H1 (cell line): Measurements from ENCODE around the gene MRS2. TPM values are rescaled to one million over a fixed set of nuclear protein-coding genes. Genes with fewer than 3 reads are reported as not detected.
"Not testable (repeated sequence)": the region's sequence is repeated elsewhere in the genome, so short reads cannot be mapped to it uniquely, and the experiment has no call there.

Source experiments
- CTCF ChIA-PET: fragments of 300-600 bp; sonication (Branson Sonifier 250); formaldehyde crosslinking; loops from one replicate; lab custom pipeline; 2021; ENCODE audit not compliant: partially characterized antibody; lab: Charles Lee
- POLR2A ChIA-PET: fragments of 300-600 bp; sonication (Branson Sonifier 250); formaldehyde crosslinking; loops from one replicate; lab custom pipeline; 2021; ENCODE audit warnings: inconsistent platforms; ENCODE audit not compliant: partially characterized antibody; lab: Charles Lee
- DNase-seq, 2 experiments: peaks; one replicate each; pipeline versions ENCODE4 v3.0.0 to v3.0.0-alpha.2; 2010 to 2022; ENCODE audit warnings: low spot score in 2 of 2, low read depth in 1 of 2, mixed read lengths in 1 of 2
- FAIRE-seq: peaks from 2 replicates; lab custom pipeline; 2011; peaks lifted over from hg19 to GRCh38; lab: Jason Lieb, UNC
- H2AFZ ChIP-seq: 2 replicates; pipeline ENCODE4 v1.8.1; 2012; ENCODE audit warnings: low read length, inconsistent platforms
- H2AK5ac ChIP-seq: 2 replicates; pipeline ENCODE4 v1.6.1; 2013; ENCODE audit warnings: low read depth, low read length
- H2BK120ac ChIP-seq: replicated peaks from 2 replicates; pipeline ENCODE3; 2013; ENCODE audit warnings: low read depth, low read length, inconsistent platforms
- H2BK12ac ChIP-seq: 2 replicates; pipeline ENCODE4 v1.6.1; 2013; ENCODE audit warnings: low read depth, low read length
- H2BK15ac ChIP-seq: 2 replicates; pipeline ENCODE4 v1.6.1; 2013; ENCODE audit warnings: low read length
- H2BK20ac ChIP-seq: 2 replicates; pipeline ENCODE4 v1.6.1; 2013; ENCODE audit warnings: low read length
- H2BK5ac ChIP-seq: 2 replicates; pipeline ENCODE4 v1.6.1; 2013; ENCODE audit warnings: low read depth, low read length
- H3K14ac ChIP-seq: 2 replicates; pipeline ENCODE4 v1.6.1; 2013; ENCODE audit warnings: inconsistent platforms; ENCODE audit not compliant: insufficient read length
- H3K18ac ChIP-seq: 2 replicates; pipeline ENCODE4 v1.6.1; 2013; ENCODE audit warnings: low read length; ENCODE audit errors: extremely low read depth
- H3K23ac ChIP-seq: 2 replicates; pipeline ENCODE4 v1.6.1; 2013; ENCODE audit warnings: inconsistent platforms; ENCODE audit not compliant: insufficient read length
- H3K23me2 ChIP-seq: 2 replicates; pipeline ENCODE4 v1.6.1; 2013; ENCODE audit warnings: low read depth, low read length
- H3K27ac ChIP-seq: 2 replicates; pipeline ENCODE4 v1.6.1; 2011; ENCODE audit warnings: low read depth, low read length, inconsistent platforms
- H3K27me3 ChIP-seq, 4 experiments: replicated peaks in 1 of 4; 1 replicate in 1 of 4; 2 replicates in 3 of 4; pipeline versions ENCODE4 v1.6.1 to v1.8.1; 2011 to 2013; ENCODE audit warnings: low read length in 3 of 4, mild to moderate bottlenecking in 3 of 4, inconsistent platforms in 2 of 4, mixed read lengths in 2 of 4, moderate library complexity in 1 of 4; ENCODE audit not compliant: control insufficient read depth in 3 of 4, insufficient read depth in 3 of 4; ENCODE audit errors: extremely low read depth in 1 of 4
- H3K36me3 ChIP-seq, 4 experiments: 2 replicates each; pipeline versions ENCODE4 v1.6.1 to v1.8.1; 2011 to 2013; ENCODE audit warnings: mild to moderate bottlenecking in 4 of 4, low read length in 3 of 4, moderate library complexity in 2 of 4, control low read depth in 1 of 4, inconsistent platforms in 1 of 4; ENCODE audit not compliant: insufficient read depth in 4 of 4, control insufficient read depth in 2 of 4
- H3K4ac ChIP-seq: replicated peaks from 2 replicates; pipeline ENCODE3; 2013; ENCODE audit warnings: low read length, low read depth, mixed read lengths, inconsistent platforms; ENCODE audit not compliant: insufficient read length
- H3K4me1 ChIP-seq, 4 experiments: replicated peaks in 1 of 4; 1 replicate in 1 of 4; 2 replicates in 3 of 4; pipeline versions ENCODE4 v1.6.1 to v1.8.1; 2011 to 2013; ENCODE audit warnings: low read length in 3 of 4, inconsistent platforms in 2 of 4, mixed read lengths in 1 of 4; ENCODE audit not compliant: insufficient read depth in 4 of 4, control insufficient read depth in 3 of 4
- H3K4me2 ChIP-seq, 2 experiments: 2 replicates each; pipeline versions ENCODE4 v1.6.1 to v1.8.1; 2011 to 2013; ENCODE audit warnings: low read depth in 2 of 2, low read length in 2 of 2, control low read depth in 1 of 2, inconsistent platforms in 1 of 2, mild to moderate bottlenecking in 1 of 2; ENCODE audit not compliant: insufficient read depth in 1 of 2
- H3K4me3 ChIP-seq, 4 experiments: fragments of 200-600, 300-600 bp in 1 of 4; sonication (generic), shearing (Covaris generic), sonication (Bioruptor Twin) in 1 of 4; 2 replicates each; pipeline versions ENCODE4 v1.5.1 to v1.8.1; 2011 to 2016; ENCODE audit warnings: low read length in 4 of 4, low read depth in 3 of 4, control low read depth in 2 of 4, inconsistent platforms in 2 of 4, mild to moderate bottlenecking in 2 of 4, mixed read lengths in 1 of 4, moderate library complexity in 1 of 4; ENCODE audit not compliant: insufficient read depth in 2 of 4; ENCODE audit errors: extremely low read depth in 1 of 4
- H3K56ac ChIP-seq: replicated peaks from 2 replicates; pipeline ENCODE3; 2013; ENCODE audit warnings: low read depth, mild to moderate bottlenecking, mixed read lengths, low read length, inconsistent platforms; ENCODE audit not compliant: insufficient read length
- H3K79me1 ChIP-seq: 2 replicates; pipeline ENCODE4 v1.6.1; 2013; ENCODE audit warnings: low read depth, low read length, control low read depth
- H3K79me2 ChIP-seq, 2 experiments: 2 replicates each; pipeline versions ENCODE4 v1.6.1 to v1.8.1; 2012 to 2013; ENCODE audit warnings: low read length in 2 of 2, mild to moderate bottlenecking in 2 of 2, inconsistent platforms in 1 of 2; ENCODE audit not compliant: insufficient read depth in 2 of 2, control insufficient read depth in 1 of 2
- H3K9ac ChIP-seq, 4 experiments: replicated peaks in 1 of 4; 1 replicate in 1 of 4; 2 replicates in 3 of 4; pipeline versions ENCODE4 v1.6.1 to v1.8.1; 2011 to 2013; ENCODE audit warnings: low read depth in 3 of 4, low read length in 3 of 4, control low read depth in 2 of 4, mild to moderate bottlenecking in 2 of 4, moderate library complexity in 2 of 4, inconsistent platforms in 1 of 4; ENCODE audit errors: extremely low read depth in 1 of 4
- H3K9me3 ChIP-seq, 2 experiments: 2 replicates each; pipeline versions ENCODE4 v1.6.1 to v1.8.1; 2012 to 2013; ENCODE audit warnings: mild to moderate bottlenecking in 2 of 2, moderate library complexity in 2 of 2, control low read depth in 1 of 2, inconsistent platforms in 1 of 2, low read depth in 1 of 2, low read length in 1 of 2, mixed read lengths in 1 of 2; ENCODE audit not compliant: insufficient read depth in 2 of 2
- H4K20me1 ChIP-seq, 2 experiments: replicated peaks in 1 of 2; 2 replicates each; pipeline versions ENCODE3 to v1.8.1; 2011 to 2013; ENCODE audit warnings: inconsistent platforms in 2 of 2, low read length in 2 of 2, mild to moderate bottlenecking in 1 of 2; ENCODE audit not compliant: insufficient read depth in 2 of 2, control insufficient read depth in 1 of 2
- H4K5ac ChIP-seq: 2 replicates; pipeline ENCODE4 v1.6.1; 2013; ENCODE audit warnings: low read length, low read depth, mixed read lengths, inconsistent platforms; ENCODE audit not compliant: insufficient read length
- H4K8ac ChIP-seq: 2 replicates; pipeline ENCODE4 v1.8.0; 2013; ENCODE audit warnings: mild to moderate bottlenecking, moderate library complexity, low read length, inconsistent platforms; ENCODE audit not compliant: insufficient read depth; ENCODE audit errors: extremely low read depth
- H4K91ac ChIP-seq: replicated peaks from 2 replicates; pipeline ENCODE3; 2013; ENCODE audit warnings: low read length, mixed read lengths, inconsistent platforms; ENCODE audit not compliant: insufficient read length
- WGBS, 2 experiments: shearing (Covaris generic) in 1 of 2; methylation state at CpG; one replicate each; pipeline versions ENCODE4 v1.1.6 to v1.1.7; 2013 to 2015; ENCODE audit warnings: low lambda C conversion rate in 2 of 2, mixed read lengths in 2 of 2, inconsistent platforms in 1 of 2, low coverage in 1 of 2, missing lambda C conversion rate in 1 of 2; ENCODE audit not compliant: insufficient replicate concordance in 2 of 2, insufficient coverage in 1 of 2, insufficient read length in 1 of 2; ENCODE audit errors: extremely low coverage in 1 of 2, missing lambda C conversion rate in 1 of 2; 5-methylcytosine and 5-hydroxymethylcytosine counted together
- polyA plus RNA-seq, 7 experiments: library from polyadenylated mRNA; depleted of rRNA in 3 of 7; stranded (reverse) in 5 of 7; unstranded in 2 of 7; fragments of >200 nt in 5 of 7; fragments of 200-250 nt in 2 of 7; gene quantifications; 1 replicate in 5 of 7; 2 replicates in 1 of 7; 4 replicates in 1 of 7; pipeline versions ENCODE4 v1.2.1 to v1.2.3, GENCODE V29; 2011 to 2013; ENCODE audit warnings: missing spikeins in 2 of 7, mixed read lengths in 2 of 7
- total RNA-seq: library from RNA; stranded (reverse); fragmentation: NEBNext Ultra II Directional; extraction: Animal tissue kit (Norgen Biotek cat#: 25700); gene quantifications from 2 replicates; pipeline ENCODE4 v1.2.1, GENCODE V29; 2021

The MRS2 gene
- total and polyA plus RNA-seq, 2 of the 8 experiments (the other 6 are each of a cell fraction or from before 2014, with no cell fraction given) = 51.2 to 67.5 TPM

DNA sequence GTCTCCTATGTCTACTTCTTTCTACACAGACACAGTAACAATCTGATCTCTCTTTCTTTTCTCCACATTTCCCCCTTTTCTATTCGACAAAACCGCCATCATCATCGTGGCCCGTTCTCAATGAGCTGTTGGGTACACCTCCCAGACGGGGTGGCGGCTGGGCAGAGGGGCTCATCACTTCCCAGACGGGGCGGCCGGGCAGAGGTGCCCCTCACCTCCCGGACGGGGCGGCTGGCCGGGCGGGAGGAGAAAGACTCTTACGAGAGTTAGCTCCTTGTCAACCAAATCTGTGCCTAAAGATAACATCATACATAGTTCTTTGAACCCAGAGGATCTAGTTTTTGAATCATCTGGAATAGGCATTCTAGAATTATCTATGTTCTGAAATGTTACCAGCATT, 11.8 kb downstream of the MRS2 start:
- ChIA-PET CTCF (interaction anchor here (1.8 kb wide), 1 partner anchor 131 kb away, joined by 5 read pairs; no protein-coding TSS in a partner anchor), POLR2A (interaction anchor here (1.5 to 6.7 kb wide), 4 partner anchors 9 to 13 kb away, joined by 6 to 33 read pairs (median 12); partner anchors contain the start of gene MRS2)
- H4K20me1 ChIP-seq, H3K14ac ChIP-seq, H3K56ac ChIP-seq, H2AFZ ChIP-seq, H2BK120ac ChIP-seq, H2AK5ac ChIP-seq, H3K4me3 ChIP-seq, H3K4me2 ChIP-seq, H2BK5ac ChIP-seq, FAIRE-seq, H4K5ac ChIP-seq, H2BK20ac ChIP-seq, H4K8ac ChIP-seq, H2BK15ac ChIP-seq, H3K4ac ChIP-seq, H3K23me2 ChIP-seq, H3K27me3 ChIP-seq, H3K4me1 ChIP-seq, H3K23ac ChIP-seq, DNase-seq, H3K27ac ChIP-seq, H3K18ac ChIP-seq, H2BK12ac ChIP-seq, H3K9ac ChIP-seq, H4K91ac ChIP-seq, H3K79me1 ChIP-seq, H3K9me3 ChIP-seq: not testable (repeated sequence)
- Histone ChIP-seq H3K36me3 (peaks cover 21 to 88% (median 56%) of the 10 kb centered on the region in 4 experiments), H3K79me2 (peaks cover 0 to 16% of the 10 kb centered on the region in 2 experiments; a peak in 1 of 4 replicates)
- WGBS, 2 experiments = 97% methylated on average over 14 of the region's 15 CpGs; no CpG with 5 or more reads in 1 of the 2 experiments
